Activated B cell treated with CpG ODN at 0.5 μM for 24 hours (primary cell): ENCODE results near the gene CEP89. TPM values are rescaled to one million over a fixed set of nuclear protein-coding genes. Genes with fewer than 3 reads are reported as not detected.
"Not testable (repeated sequence)": the region's sequence is repeated elsewhere in the genome, so short reads cannot be mapped to it uniquely, and the experiment has no call there.

ENCODE experiments used
- ATAC-seq: fragments of 200-7000 bp; cut with Tn5 transposase; one replicate; pipeline ENCODE4 v1.10.0; 2021; ENCODE audit warnings: low read depth, mild to moderate bottlenecking, moderate library complexity
- CTCF ChIA-PET: fragments of 350-600 bp; sonication (Branson Sonifier 250); formaldehyde crosslinking; loops from one replicate; lab custom pipeline; 2021; ENCODE audit warnings: antibody characterized with exemption; lab: Charles Lee
- POLR2A ChIA-PET: fragments of 350-600 bp; sonication (Branson Sonifier 250); formaldehyde crosslinking; loops from one replicate; lab custom pipeline; 2021; ENCODE audit warnings: antibody characterized with exemption; lab: Charles Lee
- DNase-seq: peaks from one replicate; pipeline ENCODE4 v3.0.0; 2022
- H3K27ac Mint-ChIP-seq: one replicate; pipeline ENCODE4 v1.8.0; 2020; ENCODE audit warnings: mixed read lengths
- H3K27me3 Mint-ChIP-seq: one replicate; pipeline ENCODE4 v1.8.0; 2021; ENCODE audit warnings: mixed read lengths
- H3K36me3 Mint-ChIP-seq: one replicate; pipeline ENCODE4 v1.8.0; 2021; ENCODE audit warnings: low read depth, mixed read lengths
- H3K4me1 Mint-ChIP-seq: one replicate; pipeline ENCODE4 v1.8.0; 2021; ENCODE audit warnings: mixed read lengths
- H3K4me3 Mint-ChIP-seq: one replicate; pipeline ENCODE4 v1.8.0; 2020; ENCODE audit warnings: mild to moderate bottlenecking, mixed read lengths
- H3K9me3 Mint-ChIP-seq: one replicate; pipeline ENCODE4 v1.8.0; 2020; ENCODE audit warnings: mixed read lengths
- CTCF ChIP-seq: fragments of 200-600 bp; IDR thresholded peaks from one replicate; pipeline ENCODE4 v1.8.0; 2022; ENCODE audit warnings: antibody characterized with exemption, mild to moderate bottlenecking
- intact Hi-C: fragments of 100-400 bp; cut with micrococcal nuclease; formaldehyde crosslinking; loops from one replicate; pipeline ENCODE4 v1.15.1; 2024
- total RNA-seq: library from RNA; stranded (reverse); gene quantifications from 2 replicates; pipeline ENCODE4 v1.2.3, GENCODE V29; 2022

Gene CEP89
- total RNA-seq, 1 donor from 2014 or later = 19.4 TPM

GRCh38 chr19:32869966-32870573, 101.7 kb downstream of the CEP89 start:
- no peak for DNase-seq
- ATAC-seq = no peak

GRCh38 chr19:32869369-32869965, 102.3 kb downstream of the CEP89 start, which contains the start of gene SLC7A9:
Gene SLC7A9, minus strand, starts transcription at chr19:32869767. Its CDS starts 1,233 bp downstream, at chr19:32868534.
- POLR2A ChIA-PET = no interaction called here
- DNase-seq (no peak), ATAC-seq (no peak)
- Mint-ChIP-seq H3K36me3 (no peaks in the 10 kb centered on the region), H3K4me3 (no peak within 1 kb of the TSS), H3K27ac (no peak within 1 kb of the TSS), H3K27me3 (no peaks in the 10 kb centered on the region), H3K4me1 (no peaks in the 10 kb centered on the region), H3K9me3 (no peaks in the 10 kb centered on the region)
- CTCF ChIA-PET = no interaction called here
- no peak for TF ChIP-seq CTCF
- intact Hi-C loops = no loop called here

More at GRCh38 chr19:32869966-32870573, 101.7 kb downstream of the CEP89 start:
- H3K9me3 Mint-ChIP-seq = no peaks in the 10 kb centered on the region
- H3K36me3 Mint-ChIP-seq = no peaks in the 10 kb centered on the region
- no peak overlapping the region for H3K4me3 Mint-ChIP-seq
- H3K4me1 Mint-ChIP-seq = no peaks in the 10 kb centered on the region
- H3K27me3 Mint-ChIP-seq = no peaks in the 10 kb centered on the region
- POLR2A ChIA-PET = no interaction called here
- no peak for TF ChIP-seq CTCF
- CTCF ChIA-PET = no interaction called here
- H3K27ac Mint-ChIP-seq = no peak overlapping the region
- intact Hi-C loops = no loop called here

GRCh38 chr19:32868206-32868950, 103.4 kb downstream of the CEP89 start:
- TF ChIP-seq CTCF = no peak
- ChIA-PET POLR2A (no interaction called here), CTCF (no interaction called here)
- Mint-ChIP-seq H3K9me3 (no peaks in the 10 kb centered on the region), H3K27ac (no peak overlapping the region), H3K4me1 (no peaks in the 10 kb centered on the region), H3K4me3 (no peak overlapping the region), H3K27me3 (no peaks in the 10 kb centered on the region), H3K36me3 (no peaks in the 10 kb centered on the region)
- intact Hi-C loops = no loop called here
- no peak for ATAC-seq
- DNase-seq = no peak

- H3K4me3 Mint-ChIP-seq, CTCF ChIA-PET: not testable (repeated sequence)
Measured at GRCh38 chr19:32867436-32867835, 104.3 kb downstream of the CEP89 start.

GRCh38 chr19:32866564-32867265, 105.0 kb downstream of the CEP89 start:
- TF ChIP-seq CTCF = no peak
- Mint-ChIP-seq H3K4me1 (no peaks in the 10 kb centered on the region), H3K27ac (no peak overlapping the region), H3K4me3 (no peak overlapping the region), H3K36me3 (no peaks in the 10 kb centered on the region), H3K9me3 (no peaks in the 10 kb centered on the region), H3K27me3 (no peaks in the 10 kb centered on the region)
- ChIA-PET CTCF (no interaction called here), POLR2A (no interaction called here)
- DNase-seq (no peak), ATAC-seq (no peak)
- intact Hi-C loops = no loop called here

More at GRCh38 chr19:32867436-32867835, 104.3 kb downstream of the CEP89 start:
- DNase-seq, H3K27ac Mint-ChIP-seq, intact Hi-C loops, H3K9me3 Mint-ChIP-seq, H3K27me3 Mint-ChIP-seq, H3K36me3 Mint-ChIP-seq, H3K4me1 Mint-ChIP-seq, ATAC-seq: not testable (repeated sequence)
- POLR2A ChIA-PET = interaction anchor here (0.7 kb wide), 1 partner anchor 11 kb away, joined by 6 read pairs; no protein-coding TSS in a partner anchor
